GM18502 (cell line): ENCODE results near the gene CFH.
"Not testable (repeated sequence)": the region's sequence is repeated elsewhere in the genome, so short reads cannot be mapped to it uniquely, and the experiment has no call there.

Source experiments
- ATAC-seq: cut with Tn5 transposase; IDR thresholded peaks from one replicate; pipeline ENCODE4 v1.9.1; 2021; ENCODE audit warnings: mild to moderate bottlenecking; ENCODE audit not compliant: unreplicated experiment, poor library complexity

The CFH gene

GRCh38 chr1:196651637-196652215 is at the start of gene CFH:
Gene CFH, plus strand, starts transcription at chr1:196652043. Its CDS starts 75 bp downstream, at chr1:196652118.
- no peak for ATAC-seq

GRCh38 chr1:196603651-196604050 is 48.2 kb upstream of the CFH start:
- ATAC-seq: no peak

GRCh38 chr1:196607981-196608380 is 43.9 kb upstream of the CFH start:
- no peak for ATAC-seq

GRCh38 chr1:196608390-196609369 is 43.2 kb upstream of the CFH start, which contains the start of gene KCNT2:
Gene KCNT2, minus strand, starts transcription at chr1:196608440. Its CDS starts 131 bp downstream, at chr1:196608309.
- ATAC-seq: peak; percentile 64

GRCh38 chr1:196609370-196609737 is 42.5 kb upstream of the CFH start:
- ATAC-seq: peak; percentile 31

GRCh38 chr1:196611873-196612272 is 40.0 kb upstream of the CFH start:
- no peak for ATAC-seq

GRCh38 chr1:196619721-196620120 is 32.1 kb upstream of the CFH start:
- no peak for ATAC-seq

- no peak for ATAC-seq
Measured at GRCh38 chr1:196623079-196623478, 28.8 kb upstream of the CFH start.

GRCh38 chr1:196628838-196629237 is 23.0 kb upstream of the CFH start:
- no peak for ATAC-seq

GRCh38 chr1:196637606-196638005 is 14.2 kb upstream of the CFH start:
- no peak for ATAC-seq

- ATAC-seq: no peak
Measured at GRCh38 chr1:196638466-196638865, 13.4 kb upstream of the CFH start.

GRCh38 chr1:196639291-196639690 is 12.6 kb upstream of the CFH start:
- not testable (repeated sequence) for ATAC-seq

GRCh38 chr1:196640976-196641375 is 10.9 kb upstream of the CFH start:
- ATAC-seq: no peak

GRCh38 chr1:196649990-196650389 is 1.9 kb upstream of the CFH start:
- no peak for ATAC-seq

- ATAC-seq: no peak
Measured at GRCh38 chr1:196650403-196650802, 1.4 kb upstream of the CFH start.

- ATAC-seq: no peak
Measured at GRCh38 chr1:196651079-196651478, 764 bp upstream of the CFH start.

GRCh38 chr1:196654271-196654670 is 2.4 kb downstream of the CFH start:
- no peak for ATAC-seq

GRCh38 chr1:196655071-196655470 is 3.2 kb downstream of the CFH start:
- no peak for ATAC-seq

- ATAC-seq: no peak
Measured at GRCh38 chr1:196655494-196655893, 3.7 kb downstream of the CFH start.

GRCh38 chr1:196659471-196659870 is 7.6 kb downstream of the CFH start:
- ATAC-seq: no peak

GRCh38 chr1:196660272-196660671 is 8.4 kb downstream of the CFH start:
- ATAC-seq: no peak

- ATAC-seq: peak; percentile 82
Measured at GRCh38 chr1:196660852-196661251, 9.0 kb downstream of the CFH start.
